Activated CD4-positive, alpha-beta T cell treated with anti-CD3 and anti-CD28 coated beads, Interleukin-2, amount 50 U/mL, for 24 hours (primary cell): ENCODE data around the gene PRTG.
"Not testable (repeated sequence)": the region's sequence is repeated elsewhere in the genome, so short reads cannot be mapped to it uniquely, and the experiment has no call there.

Experiments
- DNase-seq, 2 donors: peaks; one replicate each; pipeline ENCODE4 v3.0.0-alpha.2; 2020; ENCODE audit warnings: low read depth in 1 of 2, low spot score in 1 of 2

PRTG gene

DNA sequence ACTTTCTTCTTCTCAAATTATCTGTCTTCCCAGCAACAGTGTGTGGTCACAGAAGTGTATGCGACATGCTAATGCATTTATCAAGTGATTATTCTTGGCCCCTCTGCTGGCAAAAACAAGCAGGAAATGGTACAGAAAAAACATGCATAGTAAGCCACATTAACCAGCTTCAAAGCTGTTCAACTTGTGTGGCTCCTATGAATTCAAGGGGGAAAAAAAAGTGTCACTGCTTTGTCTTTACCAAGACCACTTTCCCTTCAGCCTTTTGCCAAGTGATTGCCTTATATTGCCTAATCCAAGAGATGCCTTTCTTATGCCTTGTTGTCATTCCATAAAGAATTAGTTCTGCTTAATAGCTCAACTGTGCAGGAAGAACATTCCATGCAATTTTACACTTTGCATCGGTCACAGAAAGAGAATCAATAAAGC, 39.1 kb downstream of the PRTG start:
- no peak for DNase-seq

DNA sequence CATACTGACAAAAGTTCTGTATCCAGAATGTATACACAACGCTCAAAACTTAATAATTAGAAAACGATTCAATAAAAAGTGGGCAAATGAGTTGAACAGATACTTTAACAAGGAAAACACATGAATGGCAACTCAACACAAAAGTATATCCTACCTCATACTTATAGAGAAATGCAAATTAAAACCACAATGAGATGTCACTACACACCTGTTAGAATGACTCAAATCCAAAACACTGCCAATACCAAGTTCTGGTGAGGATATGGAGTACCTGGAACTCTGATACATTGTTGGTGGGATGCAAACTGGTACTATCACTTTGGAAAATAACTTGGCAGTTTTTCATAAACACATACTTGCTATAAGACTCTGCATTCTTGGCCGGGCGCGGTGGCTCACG, 42.1 kb downstream of the PRTG start:
- DNase-seq: no peak

DNA sequence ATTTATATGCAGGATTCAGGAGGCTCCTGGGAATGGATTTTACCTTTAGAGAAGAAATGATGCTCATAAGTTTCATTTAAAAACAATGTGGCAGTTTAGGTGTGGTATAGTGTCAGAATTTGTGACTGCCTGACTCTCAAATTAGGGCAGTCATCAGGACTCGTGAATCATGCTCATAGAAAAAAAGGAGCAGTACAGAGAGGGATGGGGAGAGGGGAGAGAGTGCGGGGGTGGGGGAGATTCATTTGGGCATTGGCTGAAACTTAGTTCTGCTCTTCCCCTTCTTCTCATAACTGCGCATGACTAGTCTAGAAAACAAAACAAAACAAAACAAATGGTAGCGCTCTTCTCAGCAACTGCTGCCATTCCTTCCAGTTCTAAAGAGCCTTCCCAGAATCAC, 44.3 kb downstream of the PRTG start:
- DNase-seq: no peak

- no peak for DNase-seq
These were observed 46.7 kb downstream of the PRTG start for GRCh38 chr15:55696221-55696620.

DNA sequence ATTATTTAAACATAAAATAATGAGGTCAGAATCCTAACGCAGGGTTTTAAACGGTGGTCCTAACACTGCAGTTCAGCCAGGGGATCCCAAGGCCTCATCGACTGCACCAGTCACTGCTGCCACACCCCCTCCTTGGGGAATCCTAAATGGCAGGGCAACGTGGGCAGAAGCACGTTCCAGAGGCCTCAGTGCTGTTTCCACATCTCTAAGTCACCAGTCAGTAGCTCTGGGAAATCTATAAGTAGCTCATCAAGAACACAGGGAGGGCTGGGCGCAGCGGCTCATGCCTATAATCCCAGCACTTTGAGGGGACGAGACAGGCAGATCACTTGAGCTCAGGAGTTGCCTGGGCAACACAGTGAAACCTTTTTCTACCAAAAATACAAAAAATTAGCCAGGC, 47.5 kb downstream of the PRTG start:
- DNase-seq: no peak

GRCh38 chr15:55694652-55695150, 48.3 kb downstream of the PRTG start:
- no peak for DNase-seq

- DNase-seq: not testable (repeated sequence)
These were observed 49.8 kb downstream of the PRTG start for GRCh38 chr15:55693116-55693515.

DNA sequence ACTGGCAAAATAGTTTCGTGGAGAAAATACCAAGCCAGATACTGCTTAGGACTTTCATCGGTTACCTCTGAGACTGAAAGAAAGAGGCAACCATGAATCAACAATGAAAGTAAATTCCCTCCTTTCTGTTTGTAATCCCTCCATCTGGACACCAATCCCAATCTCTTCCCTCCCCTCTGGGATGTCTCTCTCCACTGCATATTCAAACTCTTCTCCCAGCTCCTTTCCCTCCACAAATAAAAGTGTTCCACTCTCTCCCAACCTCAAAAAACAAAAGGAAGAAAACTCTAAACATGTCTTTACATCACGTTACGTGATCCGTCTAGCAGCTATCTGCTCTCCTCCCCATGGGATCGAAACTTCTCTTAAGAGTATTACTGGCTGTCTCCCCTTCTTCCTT, 55.2 kb downstream of the PRTG start:
- no peak for DNase-seq

GRCh38 chr15:55685286-55685685, 57.7 kb downstream of the PRTG start:
- no peak for DNase-seq

DNA sequence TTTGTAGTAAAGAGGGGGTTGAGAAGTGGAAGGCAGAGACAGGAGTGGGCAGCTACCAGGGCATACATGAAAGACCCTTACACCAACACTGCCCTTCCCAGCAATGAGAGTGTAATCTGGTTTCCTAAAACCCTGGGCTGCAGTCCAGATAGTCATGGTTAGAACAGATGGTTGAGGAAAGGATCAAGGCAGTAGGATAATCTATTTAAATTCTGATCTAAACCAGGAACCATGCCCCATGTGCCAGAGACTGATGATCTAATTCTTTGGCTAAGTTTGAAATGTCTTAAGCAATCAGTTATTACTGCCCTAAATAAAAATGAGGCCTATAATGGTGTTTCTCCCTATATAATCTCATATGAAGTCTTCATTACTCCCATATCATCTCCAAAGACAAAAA, 59.6 kb downstream of the PRTG start:
- no peak for DNase-seq

DNA sequence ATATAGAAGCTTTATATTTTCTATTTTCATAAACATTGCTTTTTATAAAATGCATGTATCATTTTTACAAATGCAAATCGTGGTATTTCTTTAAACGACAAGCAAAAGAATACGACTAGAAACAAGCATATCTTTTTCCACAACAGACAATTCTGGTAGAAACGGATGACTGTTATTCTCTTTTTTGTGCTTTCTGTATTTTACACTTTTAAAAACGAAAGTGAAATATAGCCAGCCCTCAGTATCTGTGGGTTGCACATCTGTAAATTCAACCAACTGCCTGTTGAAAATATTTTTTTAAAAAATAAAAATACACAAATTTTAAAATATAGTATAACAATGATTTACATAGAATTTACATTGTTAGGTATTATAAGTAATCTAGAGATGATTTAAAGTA, 61.3 kb downstream of the PRTG start:
- DNase-seq: no peak

- DNase-seq: no peak
These were observed 66.4 kb downstream of the PRTG start for GRCh38 chr15:55676507-55676906.

DNA sequence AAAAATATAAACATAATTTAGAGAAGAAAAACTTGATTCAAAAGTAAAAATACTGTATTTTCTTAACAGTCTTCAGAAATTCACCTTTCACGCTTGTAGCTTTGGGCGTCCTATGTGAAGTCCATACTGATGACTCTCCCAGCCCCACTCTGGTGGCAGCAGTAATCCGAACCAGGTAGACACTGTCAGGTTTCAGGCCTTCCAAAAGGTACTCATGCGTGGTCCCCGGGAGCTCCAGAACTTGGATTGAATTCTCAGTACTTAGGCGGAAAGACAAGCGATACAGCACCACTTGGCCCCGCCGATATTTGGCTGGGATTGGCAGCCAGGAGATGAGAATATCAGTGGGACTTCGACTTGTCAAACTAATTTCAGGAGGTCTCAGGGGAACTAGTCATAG, 69.7 kb downstream of the PRTG start:
- DNase-seq: no peak

- no peak for DNase-seq
These were observed 73.7 kb downstream of the PRTG start for GRCh38 chr15:55669270-55669669.

DNA sequence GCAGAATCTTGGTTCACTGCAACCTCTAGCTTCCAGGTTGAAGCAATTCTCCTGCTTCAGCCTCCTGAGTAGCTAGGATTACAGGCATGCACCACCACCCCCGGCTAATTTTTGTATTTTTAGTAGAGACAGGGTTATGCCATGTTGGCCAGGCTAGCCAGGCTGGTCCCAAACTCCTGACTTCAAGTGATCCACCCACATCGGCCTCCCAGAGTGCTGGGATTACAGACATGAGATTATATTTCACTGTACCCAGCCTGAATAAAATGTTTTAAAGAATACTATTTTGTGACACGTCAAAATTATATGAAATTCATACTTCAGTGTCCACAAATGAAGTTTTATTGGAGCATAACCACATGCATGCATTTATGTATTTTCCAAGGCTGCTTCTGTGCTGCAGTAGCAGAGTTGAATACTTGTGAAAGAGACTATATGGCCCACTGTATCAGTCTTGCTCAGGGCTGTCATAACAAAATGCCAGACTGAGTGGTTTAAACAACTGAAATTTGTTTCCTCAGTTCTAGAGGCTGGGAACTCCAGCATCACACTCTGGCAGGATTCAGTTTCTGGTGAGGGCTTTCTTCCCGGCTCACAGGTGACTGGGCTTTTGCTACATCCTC, 77.2 kb downstream of the PRTG start:
- DNase-seq: no peak

DNA sequence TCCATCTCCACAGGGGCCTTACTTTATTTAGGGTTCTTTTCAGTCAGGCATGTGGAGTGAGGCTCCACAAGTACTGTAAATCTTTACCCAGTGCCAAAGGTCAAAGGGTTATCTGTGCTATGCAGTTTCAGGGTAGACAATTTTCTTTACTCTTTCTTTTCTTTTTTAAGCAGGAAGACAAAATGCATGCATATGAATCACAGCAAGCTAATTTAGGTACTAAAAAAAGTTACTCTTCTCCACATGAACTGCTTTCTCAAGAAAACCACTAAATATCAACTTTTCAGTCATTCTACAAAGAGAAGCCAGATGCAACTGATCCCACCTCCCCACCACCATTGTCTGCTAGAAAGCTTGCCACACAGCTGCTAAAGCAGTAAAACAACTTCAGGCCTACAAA, 81.5 kb downstream of the PRTG start:
- no peak for DNase-seq

DNA sequence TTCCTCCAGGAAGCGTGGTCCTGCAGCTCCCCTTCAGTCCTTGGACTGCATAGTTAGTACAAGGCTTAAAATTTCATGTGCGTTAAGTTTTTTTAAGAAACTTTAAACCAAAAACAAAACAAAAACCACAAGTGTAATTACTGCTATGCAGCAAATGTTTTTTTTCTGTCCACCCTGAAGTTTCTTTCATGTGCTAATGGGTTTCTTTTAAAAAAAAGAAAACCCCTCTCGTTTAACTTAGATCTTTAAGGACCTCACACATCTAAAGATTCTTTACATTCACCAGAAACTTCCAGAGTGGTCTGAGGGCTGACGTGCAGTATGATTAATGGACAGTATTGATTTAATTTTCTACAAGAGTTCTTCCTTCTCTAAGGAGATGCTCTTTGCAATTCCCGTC, 82.8 kb downstream of the PRTG start:
- DNase-seq: no peak

- DNase-seq: no peak
These were observed 83.5 kb downstream of the PRTG start for GRCh38 chr15:55659481-55659880.

DNA sequence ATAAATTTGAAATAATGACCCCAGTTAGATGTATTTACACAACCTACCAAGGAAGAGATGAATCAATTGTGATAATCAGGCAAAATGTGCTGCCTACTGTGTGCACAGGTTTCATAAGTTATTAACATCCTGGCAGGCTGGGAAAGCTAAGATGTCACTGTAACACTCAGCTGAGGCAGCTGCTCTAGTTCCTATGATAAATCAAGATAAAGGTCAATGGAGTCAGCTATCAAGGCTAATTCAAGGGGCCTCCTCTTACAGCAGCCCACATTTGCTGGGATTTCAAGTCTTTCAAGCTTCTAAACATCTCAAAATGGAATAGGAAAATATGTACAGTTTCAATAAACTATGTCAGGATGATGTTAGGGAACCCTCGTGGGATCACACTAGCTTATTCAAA, 84.1 kb downstream of the PRTG start:
- no peak for DNase-seq

- no peak for DNase-seq
These were observed 88.4 kb downstream of the PRTG start for GRCh38 chr15:55654561-55655031.

DNA sequence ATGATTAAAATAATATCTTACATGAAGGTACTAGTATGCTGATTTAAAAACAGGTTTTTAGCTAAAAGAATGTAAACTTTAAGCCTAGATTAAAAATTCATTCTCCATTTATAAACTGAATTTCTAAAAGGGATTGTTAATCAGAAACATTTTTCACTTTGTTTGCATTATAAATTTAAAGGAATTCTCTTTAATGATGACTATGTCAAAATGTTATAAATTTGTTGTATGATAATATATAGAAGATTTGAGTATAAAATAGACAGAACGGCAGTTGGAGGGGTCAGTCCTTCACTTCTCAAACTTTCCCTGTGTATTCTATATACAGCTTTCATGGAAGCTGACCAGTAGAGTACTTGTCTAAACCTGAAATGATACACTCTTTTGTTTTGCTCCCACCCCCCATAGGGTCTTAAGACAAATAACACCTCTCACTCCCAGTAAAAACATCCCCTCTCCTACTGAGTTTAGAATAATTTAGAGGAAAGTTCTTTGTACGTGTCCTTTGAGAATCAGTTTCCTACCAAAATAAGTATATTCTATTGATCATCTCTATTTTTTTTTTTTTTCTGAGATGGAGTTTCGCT, 90.0 kb downstream of the PRTG start:
- DNase-seq: no peak

DNA sequence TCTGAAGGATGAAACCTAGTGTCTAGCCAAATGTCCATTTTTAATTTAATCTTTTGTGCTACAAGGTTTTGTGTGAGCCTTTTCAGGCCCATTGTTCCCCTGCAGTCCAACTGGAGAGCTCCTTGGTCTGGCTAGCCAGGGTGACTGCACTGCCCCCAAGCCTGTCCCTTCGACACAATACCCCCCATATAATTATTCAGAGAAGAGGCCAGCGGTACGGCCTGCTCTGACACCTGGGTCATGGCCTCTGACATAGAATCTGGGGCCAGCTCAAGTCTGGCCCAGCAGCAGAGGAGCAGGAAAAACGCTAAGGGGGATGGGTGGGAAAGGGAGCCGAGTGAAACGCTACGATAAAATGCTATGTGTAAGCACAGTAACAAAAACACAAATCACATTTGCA, 90.6 kb downstream of the PRTG start:
- DNase-seq: no peak

- no peak for DNase-seq
These were observed 93.9 kb downstream of the PRTG start for GRCh38 chr15:55649058-55649423.
